HG03520 (cell line): ENCODE results near the gene RPS28.
"Not testable (repeated sequence)": the region's sequence is repeated elsewhere in the genome, so short reads cannot be mapped to it uniquely, and the experiment has no call there.

Source experiments
- ATAC-seq: cut with Tn5 transposase; IDR thresholded peaks from one replicate; pipeline ENCODE4 v1.9.1; 2021; ENCODE audit warnings: mild to moderate bottlenecking, moderate library complexity; ENCODE audit not compliant: unreplicated experiment

RPS28 gene

GRCh38 chr19:8321067-8321985 lies at the start of gene RPS28, which contains the start of gene NDUFA7:
TSS of gene RPS28 (plus strand) at chr19:8321496. CDS start at chr19:8321531, 35 bp downstream.
TSS of gene NDUFA7 (minus strand) at chr19:8321375. CDS start at chr19:8321358, 17 bp downstream.
- peak; percentile 77 for ATAC-seq

- ATAC-seq, result not testable (repeated sequence)
Measured at GRCh38 chr19:8276508-8276907, 44.8 kb upstream of the RPS28 start.

DNA sequence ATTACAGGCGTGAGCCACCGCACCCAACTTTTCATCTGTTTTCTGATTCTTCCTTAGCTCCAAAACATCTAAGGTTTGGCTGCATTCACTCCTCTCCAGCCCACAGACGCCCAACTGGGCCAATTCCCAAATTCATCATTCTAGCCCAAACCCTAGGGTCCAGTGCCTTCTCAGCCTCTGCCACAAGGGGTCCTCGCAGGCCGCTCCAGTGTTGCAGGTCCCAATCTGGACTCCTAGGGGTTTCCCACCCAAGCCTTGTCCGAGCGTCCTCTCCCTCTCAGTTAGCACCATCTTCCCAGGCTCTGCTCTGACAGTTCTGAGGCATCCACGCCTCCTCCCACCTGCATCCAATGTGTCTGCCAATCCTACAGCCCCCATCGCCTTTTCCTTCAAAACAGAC lies 30.0 kb upstream of the RPS28 start:
- not testable (repeated sequence) for ATAC-seq

GRCh38 chr19:8302357-8302691 lies 19.0 kb upstream of the RPS28 start:
- ATAC-seq, result no peak

DNA sequence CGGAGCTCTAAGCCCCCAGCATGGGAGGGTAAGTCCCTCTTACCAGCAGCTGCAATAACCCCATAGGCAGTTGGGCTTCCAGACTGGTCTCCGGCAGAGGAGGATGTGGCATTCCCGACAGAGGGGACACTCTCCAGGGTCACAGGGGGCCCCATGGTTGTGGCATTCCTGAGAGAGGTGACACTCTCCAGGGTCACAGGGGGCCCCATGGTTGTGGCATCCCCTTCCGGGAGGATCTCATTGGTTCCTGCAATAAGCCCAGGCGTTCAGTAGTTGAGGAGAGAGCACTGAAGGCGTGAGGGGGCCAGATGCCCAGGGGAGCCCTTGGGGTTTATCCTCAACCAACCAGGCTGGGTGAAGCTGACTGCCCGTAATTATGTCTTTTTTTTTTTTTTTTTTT lies 18.6 kb upstream of the RPS28 start:
- ATAC-seq, result no peak

DNA sequence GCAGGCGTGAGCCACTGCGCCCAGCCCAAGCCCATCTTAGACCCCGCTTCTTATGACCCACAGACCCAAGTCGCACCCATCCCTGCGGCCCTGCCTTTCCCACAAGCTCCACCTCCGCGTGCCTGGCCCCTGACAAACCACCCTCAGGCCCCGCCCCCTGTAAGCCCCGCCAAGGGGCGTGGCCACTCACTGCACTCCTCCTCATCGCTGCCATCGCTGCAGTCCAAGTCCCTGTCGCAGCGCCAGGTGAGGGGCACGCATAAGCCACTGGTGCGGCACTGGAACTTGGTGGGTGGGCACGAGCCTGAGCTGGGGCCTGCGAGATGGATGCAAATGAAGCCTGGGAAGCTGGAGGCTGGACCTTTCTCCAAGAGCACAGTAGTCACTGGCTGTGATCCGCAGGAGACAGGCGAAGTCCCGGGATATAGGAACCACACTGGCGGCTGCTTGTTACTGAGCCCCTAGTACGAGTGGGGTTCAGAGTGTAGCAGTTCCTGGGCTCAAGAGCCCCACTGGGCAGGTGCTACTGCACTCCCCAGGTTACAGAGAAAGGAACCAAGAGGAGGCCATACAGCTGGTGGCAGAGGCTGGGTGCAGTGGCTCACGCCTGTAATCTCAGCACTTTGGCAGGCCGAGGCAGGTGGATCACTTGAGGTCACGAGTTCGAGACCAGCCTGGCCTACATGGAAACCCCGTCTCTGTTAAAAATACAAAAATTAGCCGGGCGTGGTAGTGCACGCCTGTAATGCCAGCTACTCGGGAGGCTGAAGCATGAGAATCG lies 16.3 kb upstream of the RPS28 start:
- no peak for ATAC-seq

DNA sequence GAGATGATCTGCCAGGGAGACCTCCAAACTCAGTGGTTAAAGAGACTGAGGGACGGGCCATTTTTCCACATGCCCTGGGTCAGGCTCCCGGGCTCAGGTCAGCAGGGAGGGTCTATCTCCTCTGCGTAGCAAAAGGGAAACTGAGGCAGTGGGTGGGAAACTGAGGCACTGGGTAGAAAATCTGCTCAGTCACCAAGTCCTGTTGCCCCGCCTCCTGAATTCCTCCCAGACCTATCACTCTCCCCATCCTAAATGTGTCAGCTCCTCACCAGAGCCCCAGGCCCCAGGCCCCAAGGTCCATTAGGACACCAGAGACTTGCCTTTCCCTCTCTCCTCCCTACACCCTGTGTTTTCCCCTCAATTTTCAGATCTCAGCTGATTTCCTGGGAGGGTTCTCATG lies 15.5 kb upstream of the RPS28 start:
- ATAC-seq, result no peak

GRCh38 chr19:8306235-8307054 lies 14.9 kb upstream of the RPS28 start:
- no peak for ATAC-seq

GRCh38 chr19:8307400-8307964 lies 13.8 kb upstream of the RPS28 start:
- no peak for ATAC-seq

GRCh38 chr19:8307965-8308866 lies 13.1 kb upstream of the RPS28 start, which contains the start of gene CD320:
TSS of gene CD320 (minus strand) at chr19:8308358. CDS start at chr19:8308290, 68 bp downstream.
- ATAC-seq, result no peak

- no peak for ATAC-seq
Measured at GRCh38 chr19:8308891-8309291, 12.4 kb upstream of the RPS28 start.

- ATAC-seq, result no peak
Measured at GRCh38 chr19:8310342-8311055, 10.8 kb upstream of the RPS28 start.

DNA sequence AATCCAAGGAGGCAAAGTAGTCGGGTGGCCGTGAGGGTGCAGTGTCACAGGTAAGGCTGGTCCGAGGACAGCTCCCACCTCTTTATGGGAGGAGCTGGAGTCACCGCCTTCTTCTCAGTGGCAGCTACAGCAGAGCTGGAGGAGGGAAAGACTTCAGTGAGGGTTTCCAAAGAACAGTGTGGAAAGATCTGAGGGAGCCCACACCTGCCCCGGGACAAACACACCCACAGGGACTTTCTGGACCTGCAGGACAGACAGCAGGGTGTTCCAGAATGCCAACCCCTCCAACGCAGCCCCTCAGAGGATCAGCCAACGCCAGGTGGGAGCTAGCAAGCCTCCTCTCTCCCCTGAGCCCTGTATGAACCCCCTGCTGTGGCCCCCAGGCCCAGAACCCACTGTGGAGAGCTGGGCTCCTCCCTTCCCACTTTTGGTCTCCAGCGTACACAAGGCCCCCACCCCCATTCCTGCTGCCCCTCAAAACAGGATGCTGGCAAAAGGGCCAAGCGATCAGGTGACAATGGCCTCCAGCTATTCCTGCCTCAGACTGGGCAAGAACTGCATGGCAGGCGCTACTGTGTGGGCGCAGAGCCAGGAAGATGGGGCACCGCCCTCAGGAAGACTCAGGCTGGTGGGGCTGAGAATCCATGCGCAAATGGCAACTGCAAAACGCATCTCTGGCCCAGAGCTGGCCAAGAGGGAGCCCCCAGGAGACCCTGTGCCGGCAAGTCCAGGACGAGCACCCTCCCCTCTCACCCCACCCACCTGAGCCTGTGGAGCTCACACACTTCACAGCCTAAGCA lies 9.6 kb upstream of the RPS28 start:
- no peak for ATAC-seq

DNA sequence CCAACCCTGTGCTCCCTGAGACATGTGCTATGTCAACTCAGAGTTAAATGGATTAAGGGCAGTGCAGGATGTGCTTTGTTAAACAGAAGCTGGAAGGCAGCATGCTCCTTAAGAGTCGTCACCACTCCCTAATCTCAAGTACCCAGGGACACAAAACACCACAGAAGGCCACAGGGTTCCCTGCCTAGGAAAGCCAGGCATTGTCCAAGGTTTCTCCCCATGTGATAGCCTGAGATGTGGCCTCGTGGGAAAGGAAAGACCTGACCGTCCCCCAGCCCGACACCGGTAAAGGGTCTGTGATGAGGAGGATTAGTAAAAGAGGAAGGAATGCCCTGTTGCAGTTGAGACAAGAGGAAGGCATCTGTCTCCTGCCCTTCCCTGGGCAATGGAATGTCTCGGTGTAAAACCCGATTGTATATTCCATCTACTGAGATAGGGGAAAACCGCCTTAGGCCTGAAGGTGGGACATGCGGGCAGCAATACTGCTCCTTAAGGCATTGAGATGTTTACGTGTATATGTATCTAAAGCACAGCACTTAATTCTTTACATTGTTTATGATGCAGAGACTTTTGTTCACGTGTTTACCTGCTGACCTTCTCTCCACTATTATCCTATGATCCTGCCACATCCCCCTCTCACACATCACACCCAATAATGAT lies 6.2 kb upstream of the RPS28 start:
- not testable (repeated sequence) for ATAC-seq

GRCh38 chr19:8316351-8317125 lies 4.8 kb upstream of the RPS28 start:
- ATAC-seq, result no peak

DNA sequence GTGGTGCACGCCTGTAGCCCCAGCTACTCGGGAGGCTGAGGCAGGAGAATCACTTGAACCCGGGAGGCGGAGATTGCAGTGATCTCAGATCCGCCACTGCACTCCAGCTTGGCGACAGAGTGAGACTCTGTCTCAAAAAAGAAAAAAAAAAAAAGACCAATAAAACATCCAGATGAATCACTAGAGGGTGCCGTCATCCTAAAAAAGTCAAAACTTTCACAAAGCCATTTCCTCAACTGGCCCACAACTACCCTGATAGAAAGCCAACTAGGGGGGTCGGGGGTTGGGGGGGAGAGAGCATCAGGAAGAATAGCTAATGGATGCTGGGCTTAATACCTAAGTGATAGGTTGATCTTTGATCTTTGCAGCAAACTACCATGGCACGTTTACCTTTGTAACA lies 2.5 kb upstream of the RPS28 start:
- not testable (repeated sequence) for ATAC-seq
